ENCODE results near the gene LGI2. TPM values are rescaled to one million over a fixed set of nuclear protein-coding genes. Genes with fewer than 3 reads are reported as not detected.

Gene LGI2
- total RNA-seq, 4 donors from 2014 or later: 0.04 to 0.52 (median 0.22) TPM

DNA sequence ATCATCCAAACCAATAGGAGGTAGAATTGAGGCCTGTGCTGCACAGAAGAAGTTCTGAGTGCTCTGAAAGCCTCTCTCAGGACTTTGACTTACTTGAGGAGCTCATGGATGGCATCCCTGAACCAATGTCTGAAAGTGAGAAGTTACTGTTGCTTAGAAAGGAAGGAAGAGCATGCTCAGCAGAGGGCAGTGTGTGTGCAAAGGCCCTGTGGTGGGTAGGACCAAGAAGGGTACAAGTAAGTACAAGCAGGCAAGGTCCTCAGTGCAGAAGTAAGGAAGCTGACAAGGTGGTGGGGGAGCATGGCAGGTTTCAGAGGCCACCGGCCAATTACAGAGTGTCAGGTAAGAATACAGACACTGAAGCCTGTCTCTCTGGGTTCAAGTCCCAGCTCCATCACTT lies 31.4 kb upstream of the LGI2 start:
- H3K4me3 ChIP-seq (ENCODE audit: low read depth, poor library complexity, severe bottlenecking): no peak overlapping the region
- TF ChIP-seq CTCF (IDR thresholded peaks at IDR 0.05): no peak
- 86 to 100% methylated on average over 1 of the region's 1 CpG for WGBS, 2 donors
- no peak for DNase-seq (ENCODE audit: low spot score in 2 of 2)
- intact Hi-C loops (cut with DNase I; ENCODE audit: low total_unique reads): no loop called here

DNA sequence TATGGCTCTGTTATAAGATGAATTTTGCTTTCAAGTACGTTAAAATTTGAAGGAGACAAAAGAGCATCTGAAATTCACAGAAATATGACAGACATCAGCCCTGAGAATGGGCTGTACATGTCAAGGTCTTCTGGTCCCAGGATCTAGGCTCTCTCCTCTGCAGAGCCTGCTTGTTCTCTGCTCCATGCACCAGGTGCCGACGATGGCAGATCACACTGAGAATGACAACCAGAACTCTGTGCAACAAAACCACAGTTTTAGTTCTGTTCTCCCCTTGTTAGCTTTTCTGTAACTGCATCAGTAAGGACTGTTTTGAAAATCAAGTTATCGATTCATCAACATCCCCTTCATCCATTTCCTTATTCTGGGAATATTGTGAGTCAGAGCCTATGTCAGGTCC lies 30.9 kb upstream of the LGI2 start:
- WGBS, 2 donors: 85 to 92% methylated on average over 4 of the region's 4 CpGs
- intact Hi-C loops (cut with DNase I; ENCODE audit: low total_unique reads): no loop called here
- TF ChIP-seq POLR2A (IDR thresholded peaks at IDR 0.05) (no peak), CTCF (IDR thresholded peaks at IDR 0.05) (no peak)
- no peak overlapping the region for H3K4me3 ChIP-seq (ENCODE audit: low read depth, poor library complexity, severe bottlenecking)
- no peak for DNase-seq (ENCODE audit: low spot score in 2 of 2)

DNA sequence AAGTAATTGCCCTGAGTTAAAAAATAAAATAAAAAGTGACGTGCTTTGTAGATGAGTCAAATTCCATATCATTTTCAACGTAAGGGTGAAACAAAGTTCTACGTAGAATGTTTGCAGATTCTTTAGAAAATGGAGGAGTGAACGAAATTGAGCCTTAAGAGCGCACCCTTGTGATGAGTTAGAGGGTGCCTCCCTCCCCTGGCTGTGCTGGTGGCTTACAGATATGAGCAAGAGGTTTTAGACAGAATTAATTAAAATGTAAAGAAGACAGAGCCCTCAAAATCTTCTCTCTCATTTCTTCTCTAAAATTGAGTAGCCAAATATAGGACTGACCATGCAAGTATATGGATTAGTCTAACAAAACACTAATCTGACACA lies 30.2 kb upstream of the LGI2 start:
- no peak overlapping the region for H3K4me3 ChIP-seq (ENCODE audit: low read depth, poor library complexity, severe bottlenecking)
- TF ChIP-seq POLR2A (IDR thresholded peaks at IDR 0.05) (no peak), CTCF (IDR thresholded peaks at IDR 0.05) (no peak)
- DNase-seq (ENCODE audit: low spot score in 2 of 2): no peak
- 87 to 90% methylated on average over 5 of the region's 5 CpGs for WGBS, 2 donors
- intact Hi-C loops (cut with DNase I; ENCODE audit: low total_unique reads): no loop called here

GRCh38 chr4:25060241-25060962 lies 29.7 kb upstream of the LGI2 start:
- WGBS, 2 donors: 82 to 84% methylated on average over 8 of the region's 8 CpGs
- no peak for DNase-seq (ENCODE audit: low spot score in 2 of 2)
- no peak overlapping the region for H3K4me3 ChIP-seq (ENCODE audit: low read depth, poor library complexity, severe bottlenecking)
- no peak for TF ChIP-seq CTCF (IDR thresholded peaks at IDR 0.05)
- no peak for TF ChIP-seq POLR2A (IDR thresholded peaks at IDR 0.05)
- intact Hi-C loops (cut with DNase I; ENCODE audit: low total_unique reads): no loop called here

GRCh38 chr4:25059791-25060190 lies 29.0 kb upstream of the LGI2 start:
- intact Hi-C loops (cut with DNase I; ENCODE audit: low total_unique reads): no loop called here
- DNase-seq (ENCODE audit: low spot score in 2 of 2): no peak
- H3K4me3 ChIP-seq (ENCODE audit: low read depth, poor library complexity, severe bottlenecking): no peak overlapping the region
- TF ChIP-seq CTCF (IDR thresholded peaks at IDR 0.05) (no peak), POLR2A (IDR thresholded peaks at IDR 0.05) (no peak)
- 74 to 77% methylated on average over 2 of the region's 2 CpGs for WGBS, 2 donors

DNA sequence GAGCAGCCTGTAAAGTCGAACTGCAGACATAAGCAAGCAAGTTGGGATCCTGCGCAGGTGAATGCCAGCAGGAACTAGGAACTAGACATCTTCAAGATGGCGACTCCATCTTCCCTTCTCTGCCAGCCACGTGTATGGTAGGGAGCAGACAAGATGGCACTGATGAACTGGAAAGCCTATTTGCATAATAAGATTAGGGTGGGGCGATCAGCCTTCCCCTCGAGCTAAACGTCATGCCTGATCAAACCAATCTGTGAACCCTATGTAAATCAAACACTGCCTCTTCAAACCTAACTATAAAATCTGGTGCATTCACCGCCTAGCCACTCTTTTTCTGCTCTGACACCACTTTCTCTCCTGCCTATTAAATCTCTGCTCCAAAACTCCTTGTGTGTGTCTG lies 28.1 kb upstream of the LGI2 start:
- no peak for DNase-seq (ENCODE audit: low spot score in 2 of 2)
- intact Hi-C loops (cut with DNase I; ENCODE audit: low total_unique reads): no loop called here
- TF ChIP-seq CTCF (IDR thresholded peaks at IDR 0.05) (no peak), POLR2A (IDR thresholded peaks at IDR 0.05) (no peak)
- no peak overlapping the region for H3K4me3 ChIP-seq (ENCODE audit: low read depth, poor library complexity, severe bottlenecking)
- WGBS, 2 donors: 79 to 80% methylated on average over 8 of the region's 8 CpGs
